Central memory CD8-positive, alpha-beta T cell (primary cell): ENCODE data around the gene TXNDC15.
"Not testable (repeated sequence)": the region's sequence is repeated elsewhere in the genome, so short reads cannot be mapped to it uniquely, and the experiment has no call there.

Experiments used
- ATAC-seq: fragments of 150-1000 bp; cut with Tn5 transposase; replicated peaks from 2 replicates; pipeline ENCODE4 v1.10.0; 2022; ENCODE audit warnings: mild to moderate bottlenecking, moderate FRiP score, moderate number of reproducible peaks; ENCODE audit not compliant: poor library complexity, severe bottlenecking; ENCODE audit errors: extremely low read depth
- DNase-seq, 2 donors: peaks; one replicate each; pipeline ENCODE4 v3.0.0; 2021; ENCODE audit warnings: low spot score in 2 of 2
- H3K27ac Mint-ChIP-seq: one replicate; pipeline ENCODE4 v1.8.0; 2022; ENCODE audit warnings: low read depth, mild to moderate bottlenecking, moderate library complexity, mixed read lengths
- H3K27me3 Mint-ChIP-seq: one replicate; pipeline ENCODE4 v1.8.0; 2022; ENCODE audit warnings: mixed read lengths
- H3K36me3 Mint-ChIP-seq: one replicate; pipeline ENCODE4 v1.8.0; 2022; ENCODE audit warnings: mild to moderate bottlenecking, moderate library complexity, mixed read lengths; ENCODE audit not compliant: insufficient read depth
- H3K4me1 Mint-ChIP-seq: one replicate; pipeline ENCODE4 v1.8.0; 2022; ENCODE audit warnings: mixed read lengths
- H3K4me3 Mint-ChIP-seq: one replicate; pipeline ENCODE4 v1.8.0; 2022; ENCODE audit warnings: mild to moderate bottlenecking, moderate library complexity, mixed read lengths
- H3K9me3 Mint-ChIP-seq: one replicate; pipeline ENCODE4 v1.8.0; 2022; ENCODE audit warnings: mixed read lengths

TXNDC15 gene

DNA sequence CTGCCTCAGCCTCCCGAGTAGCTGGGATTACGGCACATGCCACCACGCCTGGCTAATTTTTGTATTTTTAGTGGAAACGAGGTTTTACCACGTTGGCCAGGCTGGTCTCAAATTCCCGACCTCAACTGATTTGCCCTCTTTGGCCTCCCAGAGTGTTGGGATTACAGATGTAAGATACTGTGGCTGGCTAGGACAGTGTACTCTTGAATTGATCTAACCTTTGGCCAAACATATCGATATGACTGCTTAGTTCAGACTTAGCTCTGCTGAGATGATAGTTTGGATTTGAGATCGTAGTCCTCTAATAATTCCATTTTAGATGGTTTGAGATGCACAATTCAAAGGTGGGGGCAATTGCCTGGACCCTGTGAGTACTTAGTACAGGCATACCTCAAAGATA is 15.2 kb downstream of the TXNDC15 start:
- peaks cover 18% of the 10 kb centered on the region for H3K36me3 Mint-ChIP-seq
- ATAC-seq, result no peak
- no peak overlapping the region for H3K27ac Mint-ChIP-seq
- H3K27me3 Mint-ChIP-seq, result no peaks in the 10 kb centered on the region
- H3K4me1 Mint-ChIP-seq, result peaks cover 40% of the 10 kb centered on the region
- no peak overlapping the region for H3K4me3 Mint-ChIP-seq
- no peak for DNase-seq
- no peaks in the 10 kb centered on the region for H3K9me3 Mint-ChIP-seq

- H3K4me1 Mint-ChIP-seq, result peaks cover 27% of the 10 kb centered on the region
- no peaks in the 10 kb centered on the region for H3K27me3 Mint-ChIP-seq
- peaks cover 29% of the 10 kb centered on the region for H3K36me3 Mint-ChIP-seq
- H3K9me3 Mint-ChIP-seq, result no peaks in the 10 kb centered on the region
- no peak overlapping the region for H3K4me3 Mint-ChIP-seq
- no peak overlapping the region for H3K27ac Mint-ChIP-seq
- no peak for ATAC-seq
- DNase-seq, result no peak
These were observed 17.3 kb downstream of the TXNDC15 start for GRCh38 chr5:134891473-134891872.

GRCh38 chr5:134892282-134892681 is 18.1 kb downstream of the TXNDC15 start:
- no peak for ATAC-seq
- Mint-ChIP-seq H3K27ac (no peak overlapping the region), H3K27me3 (no peaks in the 10 kb centered on the region)

GRCh38 chr5:134892926-134893325 is 18.8 kb downstream of the TXNDC15 start:
- Mint-ChIP-seq H3K27me3 (no peaks in the 10 kb centered on the region), H3K4me3 (no peak overlapping the region), H3K9me3 (no peaks in the 10 kb centered on the region), H3K4me1 (peaks cover 20% of the 10 kb centered on the region), H3K27ac (no peak overlapping the region), H3K36me3 (peaks cover 29% of the 10 kb centered on the region)
- DNase-seq, result no peak
- no peak for ATAC-seq

More at GRCh38 chr5:134892282-134892681, 18.1 kb downstream of the TXNDC15 start:
- Mint-ChIP-seq H3K4me1 (peaks cover 26% of the 10 kb centered on the region), H3K9me3 (no peaks in the 10 kb centered on the region), H3K36me3 (peaks cover 30% of the 10 kb centered on the region), H3K4me3 (no peak overlapping the region)
- DNase-seq, result no peak

DNA sequence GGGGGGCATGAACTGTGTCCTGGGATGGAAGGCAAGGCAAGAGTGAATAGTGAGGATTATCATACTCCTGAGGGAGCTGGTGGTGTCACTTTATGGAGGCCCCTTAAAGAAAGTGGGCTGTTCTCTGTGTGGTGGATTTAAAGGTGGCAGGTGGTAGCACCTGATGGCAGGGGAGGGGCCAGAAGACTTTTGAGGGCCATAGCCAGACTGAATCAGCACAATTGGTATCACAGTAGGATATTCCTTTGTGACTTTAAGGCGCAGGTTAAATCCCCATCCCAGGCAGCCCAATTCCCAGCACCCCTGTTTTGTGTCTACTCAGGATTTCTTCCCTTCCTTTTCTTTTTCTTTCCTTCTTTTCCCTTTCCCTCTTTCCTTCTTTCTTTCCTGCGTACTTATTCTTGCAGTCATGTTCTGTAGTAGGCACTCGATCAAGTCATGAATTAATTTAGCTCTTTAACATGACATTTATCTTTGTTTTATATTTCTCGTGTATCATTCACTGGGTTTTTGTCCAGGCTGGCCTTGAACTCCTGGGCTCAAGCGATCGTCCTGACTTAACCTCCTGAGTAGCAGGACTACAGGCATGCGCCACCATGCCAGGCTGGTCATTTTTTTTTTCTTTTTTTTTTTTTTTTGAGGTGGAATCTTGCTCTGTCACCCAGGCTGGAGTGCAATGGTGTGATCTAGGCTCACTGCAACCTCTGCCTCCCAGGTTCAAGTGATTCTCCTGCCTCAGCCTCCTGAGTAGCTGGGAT is 19.8 kb downstream of the TXNDC15 start:
- no peaks in the 10 kb centered on the region for H3K9me3 Mint-ChIP-seq
- no peak for ATAC-seq
- H3K4me1 Mint-ChIP-seq, result peaks cover 20% of the 10 kb centered on the region
- H3K27me3 Mint-ChIP-seq, result no peaks in the 10 kb centered on the region
- no peak for DNase-seq
- H3K36me3 Mint-ChIP-seq, result peaks cover 26% of the 10 kb centered on the region
- no peak overlapping the region for H3K4me3 Mint-ChIP-seq
- no peak overlapping the region for H3K27ac Mint-ChIP-seq

GRCh38 chr5:134902071-134902801 is 28.1 kb downstream of the TXNDC15 start:
- H3K4me1 Mint-ChIP-seq, result peaks cover 5% of the 10 kb centered on the region
- DNase-seq (no peak), ATAC-seq (no peak)
- peak overlapping the region; percentile 41 for H3K4me3 Mint-ChIP-seq
- H3K27ac Mint-ChIP-seq, result no peak overlapping the region
- H3K27me3 Mint-ChIP-seq, result no peaks in the 10 kb centered on the region
- no peaks in the 10 kb centered on the region for H3K9me3 Mint-ChIP-seq
- peaks cover 21% of the 10 kb centered on the region for H3K36me3 Mint-ChIP-seq

DNA sequence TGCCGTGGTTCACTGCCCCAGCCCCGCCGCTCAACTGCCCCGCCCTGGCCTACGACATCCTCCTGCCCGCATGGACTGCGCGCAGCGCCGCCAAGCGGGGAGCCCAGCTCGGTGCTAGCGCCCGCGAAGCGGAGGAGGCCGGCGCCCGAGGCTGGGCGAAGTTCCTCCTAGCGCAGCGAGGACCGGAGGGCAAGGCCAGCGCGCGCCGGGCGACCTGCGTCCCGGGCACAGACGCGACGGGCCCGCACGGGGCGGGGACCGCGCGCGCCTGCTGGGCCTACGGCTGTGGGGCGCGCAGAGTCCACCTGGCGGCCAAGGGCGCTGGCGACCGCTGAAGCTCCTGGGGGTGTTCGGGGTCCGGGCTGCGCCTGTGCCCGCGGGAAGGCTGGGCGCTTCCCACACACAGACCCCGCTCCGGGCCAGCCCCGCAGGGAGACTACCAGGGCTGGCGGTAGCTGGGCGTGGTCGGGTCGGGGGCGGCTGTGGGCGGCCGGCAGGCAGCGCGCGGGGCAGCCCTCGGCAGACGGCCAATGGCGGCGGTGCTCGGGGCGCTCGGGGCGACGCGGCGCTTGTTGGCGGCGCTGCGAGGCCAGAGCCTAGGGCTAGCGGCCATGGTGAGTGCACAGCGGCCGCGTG is 30.6 kb downstream of the TXNDC15 start, which contains the start of gene PCBD2:
Gene PCBD2 (plus strand): TSS at position 522 of the 636 bp plus-strand sequence. CDS start 9 bp downstream, at position 531.
- peak; percentile 90 for ATAC-seq
- Mint-ChIP-seq H3K27ac (peak within 1 kb of the TSS; percentile 94), H3K9me3 (no peaks in the 10 kb centered on the region), H3K27me3 (no peaks in the 10 kb centered on the region), H3K36me3 (peaks cover 19% of the 10 kb centered on the region), H3K4me3 (peak within 1 kb of the TSS; percentile 93), H3K4me1 (peaks cover 5% of the 10 kb centered on the region)
- DNase-seq, result peak; percentile 91 to 93

DNA sequence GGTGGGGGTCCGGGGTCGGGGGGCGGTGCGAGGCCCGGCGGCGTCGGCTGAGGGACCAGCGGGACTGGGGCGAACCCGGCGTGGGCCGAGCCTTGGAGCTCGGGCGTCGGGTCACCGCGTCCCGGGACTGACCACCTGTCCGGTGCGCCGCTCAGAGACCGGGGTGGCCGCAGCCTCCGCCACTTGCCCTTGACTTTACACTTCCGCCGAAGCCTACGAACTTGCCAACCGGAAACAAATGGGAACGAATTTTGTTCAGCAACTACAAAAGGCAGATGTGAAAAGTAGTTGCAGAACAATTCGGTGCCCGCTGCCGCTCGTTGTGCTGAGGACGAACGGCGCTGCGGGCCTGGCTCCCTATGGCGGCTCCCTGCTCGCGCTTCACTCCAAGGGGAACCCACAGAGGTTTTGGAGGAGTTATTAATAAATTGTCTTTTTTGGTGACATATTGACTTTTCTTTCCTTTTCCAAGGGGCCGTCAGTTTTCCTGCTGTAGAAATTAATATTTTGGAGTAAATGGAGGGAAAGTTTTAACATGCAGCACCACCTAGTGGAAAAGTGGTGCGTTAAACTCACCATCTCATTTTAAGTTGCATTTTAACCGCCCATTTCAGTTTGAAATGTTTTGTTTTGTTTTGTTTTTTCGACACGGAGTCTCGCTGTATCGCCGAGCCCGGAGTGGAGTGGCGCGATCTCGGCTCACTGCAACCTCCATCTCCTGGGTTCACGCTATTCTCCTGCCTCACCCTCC is 31.2 kb downstream of the TXNDC15 start:
- Mint-ChIP-seq H3K27ac (peak overlapping the region; percentile 94), H3K36me3 (peaks cover 13% of the 10 kb centered on the region), H3K27me3 (no peaks in the 10 kb centered on the region), H3K4me3 (peak overlapping the region; percentile 93), H3K9me3 (no peaks in the 10 kb centered on the region), H3K4me1 (peaks cover 5% of the 10 kb centered on the region)
- ATAC-seq (peak; percentile 39), DNase-seq (peak; percentile 54 to 59)

DNA sequence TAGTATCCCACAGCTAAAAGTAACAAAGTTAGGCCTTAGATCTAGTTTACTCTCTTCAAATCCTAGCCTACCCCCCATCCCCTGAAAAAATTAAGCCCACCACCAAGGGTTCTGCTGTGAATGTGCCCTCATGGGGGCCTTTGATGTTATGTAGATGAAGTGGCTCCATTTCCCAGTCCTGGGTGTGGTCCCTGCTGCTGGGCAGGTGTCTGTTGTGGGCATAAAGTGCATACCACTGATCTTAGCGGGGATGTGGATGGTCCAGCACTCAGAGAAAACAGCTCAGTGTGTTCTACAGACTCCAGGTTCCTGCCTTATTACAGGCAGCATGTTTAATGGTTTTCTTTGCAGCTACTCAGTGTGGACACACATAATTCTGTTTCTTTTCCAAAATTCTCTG is 32.6 kb downstream of the TXNDC15 start:
- ATAC-seq (no peak), DNase-seq (no peak)
- H3K9me3 Mint-ChIP-seq, result no peaks in the 10 kb centered on the region
- H3K27me3 Mint-ChIP-seq, result no peaks in the 10 kb centered on the region
- peaks cover 5% of the 10 kb centered on the region for H3K4me1 Mint-ChIP-seq
- H3K4me3 Mint-ChIP-seq, result peak overlapping the region; percentile 93
- peak overlapping the region; percentile 94 for H3K27ac Mint-ChIP-seq
- peaks cover 18% of the 10 kb centered on the region for H3K36me3 Mint-ChIP-seq

- not testable (repeated sequence) for DNase-seq, H3K4me3 Mint-ChIP-seq, H3K27ac Mint-ChIP-seq, H3K27me3 Mint-ChIP-seq, H3K9me3 Mint-ChIP-seq, H3K4me1 Mint-ChIP-seq, ATAC-seq
- peaks cover 15% of the 10 kb centered on the region for H3K36me3 Mint-ChIP-seq
These were observed 36.6 kb downstream of the TXNDC15 start for GRCh38 chr5:134910752-134911151.

DNA sequence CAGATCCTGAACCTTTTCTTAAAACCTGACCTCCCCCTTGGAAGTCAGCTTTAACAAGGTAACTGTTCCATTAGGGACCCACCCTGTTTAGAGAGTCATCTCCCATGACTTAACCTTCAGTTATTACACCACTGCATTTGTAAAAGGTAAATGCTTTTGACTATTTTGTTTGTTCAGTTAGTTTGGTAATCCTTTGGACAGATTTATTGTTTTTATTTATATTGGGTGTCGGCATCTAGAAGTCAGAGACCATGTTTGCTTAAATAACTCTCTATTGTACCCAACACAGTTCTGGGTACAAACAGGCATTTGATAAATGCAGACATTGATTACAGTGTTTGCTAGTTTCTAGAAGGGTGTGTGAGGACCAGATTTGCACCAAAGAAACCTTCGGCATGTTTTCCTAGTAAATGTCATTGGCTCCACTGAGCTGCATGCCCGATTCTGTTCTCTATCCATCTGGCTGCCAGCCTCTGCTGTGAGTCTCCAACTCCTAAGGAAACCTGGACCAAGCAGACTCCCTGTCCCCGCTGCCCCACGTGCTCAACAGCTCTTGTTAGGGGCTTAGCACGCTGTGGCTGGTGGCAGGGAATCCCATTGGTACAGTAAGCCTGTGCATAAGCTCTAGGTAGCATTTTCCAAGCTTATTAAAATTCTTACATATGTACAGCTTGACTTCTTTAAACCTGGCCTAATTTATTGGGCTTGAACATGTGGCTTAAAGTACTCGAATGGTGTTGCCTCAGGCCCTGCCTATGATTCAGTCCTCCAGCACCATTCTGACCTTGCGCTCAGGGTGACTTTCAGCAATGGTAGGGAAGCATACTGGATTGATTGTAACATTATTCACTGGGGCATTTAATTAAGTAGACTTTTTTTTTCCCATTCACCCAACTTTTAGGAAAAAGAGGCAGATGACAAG is 37.4 kb downstream of the TXNDC15 start:
- Mint-ChIP-seq H3K4me3 (no peak overlapping the region), H3K36me3 (peaks cover 14% of the 10 kb centered on the region), H3K27ac (no peak overlapping the region), H3K27me3 (no peaks in the 10 kb centered on the region), H3K4me1 (no peaks in the 10 kb centered on the region), H3K9me3 (no peaks in the 10 kb centered on the region)
- no peak for DNase-seq
- ATAC-seq, result no peak
